ENCODE results near the gene TMEM115. TPM values are rescaled to one million over a fixed set of nuclear protein-coding genes. Genes with fewer than 3 reads are reported as not detected.

TMEM115 gene
- total and polyA plus RNA-seq, 10 of the 15 experiments (the other 5 are each of a cell fraction or from before 2014, with no cell fraction given) = 1.9 to 18.7 (median 13.2) TPM

GRCh38 chr3:50337175-50337861 lies 22.0 kb downstream of the TMEM115 start (continued):
- TF ChIP-seq, protein P1, sequence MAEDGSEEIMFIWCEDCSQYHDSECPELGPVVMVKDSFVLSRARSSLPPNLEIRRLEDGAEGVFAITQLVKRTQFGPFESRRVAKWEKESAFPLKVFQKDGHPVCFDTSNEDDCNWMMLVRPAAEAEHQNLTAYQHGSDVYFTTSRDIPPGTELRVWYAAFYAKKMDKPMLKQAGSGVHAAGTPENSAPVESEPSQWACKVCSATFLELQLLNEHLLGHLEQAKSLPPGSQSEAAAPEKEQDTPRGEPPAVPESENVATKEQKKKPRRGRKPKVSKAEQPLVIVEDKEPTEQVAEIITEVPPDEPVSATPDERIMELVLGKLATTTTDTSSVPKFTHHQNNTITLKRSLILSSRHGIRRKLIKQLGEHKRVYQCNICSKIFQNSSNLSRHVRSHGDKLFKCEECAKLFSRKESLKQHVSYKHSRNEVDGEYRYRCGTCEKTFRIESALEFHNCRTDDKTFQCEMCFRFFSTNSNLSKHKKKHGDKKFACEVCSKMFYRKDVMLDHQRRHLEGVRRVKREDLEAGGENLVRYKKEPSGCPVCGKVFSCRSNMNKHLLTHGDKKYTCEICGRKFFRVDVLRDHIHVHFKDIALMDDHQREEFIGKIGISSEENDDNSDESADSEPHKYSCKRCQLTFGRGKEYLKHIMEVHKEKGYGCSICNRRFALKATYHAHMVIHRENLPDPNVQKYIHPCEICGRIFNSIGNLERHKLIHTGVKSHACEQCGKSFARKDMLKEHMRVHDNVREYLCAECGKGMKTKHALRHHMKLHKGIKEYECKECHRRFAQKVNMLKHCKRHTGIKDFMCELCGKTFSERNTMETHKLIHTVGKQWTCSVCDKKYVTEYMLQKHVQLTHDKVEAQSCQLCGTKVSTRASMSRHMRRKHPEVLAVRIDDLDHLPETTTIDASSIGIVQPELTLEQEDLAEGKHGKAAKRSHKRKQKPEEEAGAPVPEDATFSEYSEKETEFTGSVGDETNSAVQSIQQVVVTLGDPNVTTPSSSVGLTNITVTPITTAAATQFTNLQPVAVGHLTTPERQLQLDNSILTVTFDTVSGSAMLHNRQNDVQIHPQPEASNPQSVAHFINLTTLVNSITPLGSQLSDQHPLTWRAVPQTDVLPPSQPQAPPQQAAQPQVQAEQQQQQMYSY (CRISPR knock-in tag; IDR thresholded peaks at IDR 0.05) = no peak
- TF ChIP-seq BCL11A (IDR thresholded peaks at IDR 0.05; ENCODE audit: low read depth, low read length) (no peak), BHLHE40 (IDR thresholded peaks at IDR 0.05; ENCODE audit: borderline replicate concordance in 1 of 2, low read depth in 2 of 2, low read length in 1 of 2) (peak; percentile 98 to 100), ZBED1 (IDR thresholded peaks at IDR 0.05; ENCODE audit: borderline replicate concordance) (no peak), TCF3 (IDR thresholded peaks at IDR 0.05; ENCODE audit: borderline replicate concordance, insufficient read depth, low read depth, low read length) (peak; percentile 46; the same call in 1 of the 2 replicates), CHD1 (IDR thresholded peaks at IDR 0.05; ENCODE audit: low read depth, low read length) (no peak), NFYA (IDR thresholded peaks at IDR 0.05; ENCODE audit: borderline replicate concordance, low read depth, low read length) (no peak), NRF1 (conservative IDR thresholded peaks at IDR 0.05; ENCODE audit: low read depth, low read length) (peak; percentile 52), HDGF (IDR thresholded peaks at IDR 0.05) (peak; percentile 95; the same call in 1 of the 2 replicates), ETV6 (conservative IDR thresholded peaks at IDR 0.05 in 1 of 2, IDR thresholded peaks at IDR 0.05 in 1 of 2; ENCODE audit: borderline replicate concordance in 1 of 2, low read depth in 1 of 2) (no peak), ASH2L (IDR thresholded peaks at IDR 0.05; ENCODE audit: borderline replicate concordance, low read depth) (no peak), HDAC2 (IDR thresholded peaks at IDR 0.05) (no peak), SMAD1 (IDR thresholded peaks at IDR 0.05; ENCODE audit: low read depth, partially characterized antibody) (no peak), MYC (IDR thresholded peaks at IDR 0.05; ENCODE audit: insufficient read depth, insufficient read length, insufficient replicate concordance, low read length, severe bottlenecking) (no peak), EED (IDR thresholded peaks at IDR 0.05; ENCODE audit: low read depth) (no peak), RBBP5 (conservative IDR thresholded peaks at IDR 0.05) (no peak)
- TF ChIP-seq, protein P2, sequence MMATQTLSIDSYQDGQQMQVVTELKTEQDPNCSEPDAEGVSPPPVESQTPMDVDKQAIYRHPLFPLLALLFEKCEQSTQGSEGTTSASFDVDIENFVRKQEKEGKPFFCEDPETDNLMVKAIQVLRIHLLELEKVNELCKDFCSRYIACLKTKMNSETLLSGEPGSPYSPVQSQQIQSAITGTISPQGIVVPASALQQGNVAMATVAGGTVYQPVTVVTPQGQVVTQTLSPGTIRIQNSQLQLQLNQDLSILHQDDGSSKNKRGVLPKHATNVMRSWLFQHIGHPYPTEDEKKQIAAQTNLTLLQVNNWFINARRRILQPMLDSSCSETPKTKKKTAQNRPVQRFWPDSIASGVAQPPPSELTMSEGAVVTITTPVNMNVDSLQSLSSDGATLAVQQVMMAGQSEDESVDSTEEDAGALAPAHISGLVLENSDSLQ (IDR thresholded peaks at IDR 0.05) = no peak
- TF ChIP-seq, protein P3, sequence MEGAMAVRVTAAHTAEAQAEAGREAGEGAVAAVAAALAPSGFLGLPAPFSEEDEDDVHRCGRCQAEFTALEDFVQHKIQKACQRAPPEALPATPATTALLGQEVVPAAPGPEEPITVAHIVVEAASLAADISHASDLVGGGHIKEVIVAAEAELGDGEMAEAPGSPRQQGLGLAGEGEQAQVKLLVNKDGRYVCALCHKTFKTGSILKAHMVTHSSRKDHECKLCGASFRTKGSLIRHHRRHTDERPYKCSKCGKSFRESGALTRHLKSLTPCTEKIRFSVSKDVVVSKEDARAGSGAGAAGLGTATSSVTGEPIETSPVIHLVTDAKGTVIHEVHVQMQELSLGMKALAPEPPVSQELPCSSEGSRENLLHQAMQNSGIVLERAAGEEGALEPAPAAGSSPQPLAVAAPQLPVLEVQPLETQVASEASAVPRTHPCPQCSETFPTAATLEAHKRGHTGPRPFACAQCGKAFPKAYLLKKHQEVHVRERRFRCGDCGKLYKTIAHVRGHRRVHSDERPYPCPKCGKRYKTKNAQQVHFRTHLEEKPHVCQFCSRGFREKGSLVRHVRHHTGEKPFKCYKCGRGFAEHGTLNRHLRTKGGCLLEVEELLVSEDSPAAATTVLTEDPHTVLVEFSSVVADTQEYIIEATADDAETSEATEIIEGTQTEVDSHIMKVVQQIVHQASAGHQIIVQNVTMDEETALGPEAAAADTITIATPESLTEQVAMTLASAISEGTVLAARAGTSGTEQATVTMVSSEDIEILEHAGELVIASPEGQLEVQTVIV (IDR thresholded peaks at IDR 0.05; ENCODE audit: borderline replicate concordance, partially characterized antibody) = no peak
- TF ChIP-seq, protein P4, sequence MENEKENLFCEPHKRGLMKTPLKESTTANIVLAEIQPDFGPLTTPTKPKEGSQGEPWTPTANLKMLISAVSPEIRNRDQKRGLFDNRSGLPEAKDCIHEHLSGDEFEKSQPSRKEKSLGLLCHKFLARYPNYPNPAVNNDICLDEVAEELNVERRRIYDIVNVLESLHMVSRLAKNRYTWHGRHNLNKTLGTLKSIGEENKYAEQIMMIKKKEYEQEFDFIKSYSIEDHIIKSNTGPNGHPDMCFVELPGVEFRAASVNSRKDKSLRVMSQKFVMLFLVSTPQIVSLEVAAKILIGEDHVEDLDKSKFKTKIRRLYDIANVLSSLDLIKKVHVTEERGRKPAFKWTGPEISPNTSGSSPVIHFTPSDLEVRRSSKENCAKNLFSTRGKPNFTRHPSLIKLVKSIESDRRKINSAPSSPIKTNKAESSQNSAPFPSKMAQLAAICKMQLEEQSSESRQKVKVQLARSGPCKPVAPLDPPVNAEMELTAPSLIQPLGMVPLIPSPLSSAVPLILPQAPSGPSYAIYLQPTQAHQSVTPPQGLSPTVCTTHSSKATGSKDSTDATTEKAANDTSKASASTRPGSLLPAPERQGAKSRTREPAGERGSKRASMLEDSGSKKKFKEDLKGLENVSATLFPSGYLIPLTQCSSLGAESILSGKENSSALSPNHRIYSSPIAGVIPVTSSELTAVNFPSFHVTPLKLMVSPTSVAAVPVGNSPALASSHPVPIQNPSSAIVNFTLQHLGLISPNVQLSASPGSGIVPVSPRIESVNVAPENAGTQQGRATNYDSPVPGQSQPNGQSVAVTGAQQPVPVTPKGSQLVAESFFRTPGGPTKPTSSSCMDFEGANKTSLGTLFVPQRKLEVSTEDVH (IDR thresholded peaks at IDR 0.05; ENCODE audit: low read depth, partially characterized antibody) = no peak
